HFF-Myc (cell line): ENCODE results near the gene IGSF22.

ENCODE experiments used
- DNase-seq: peaks from one replicate; pipeline ENCODE4 v3.0.0-alpha.2; 2011; ENCODE audit warnings: low read depth; ENCODE audit errors: extremely low read depth
- H3K4me3 ChIP-seq: replicated peaks from 2 replicates; pipeline ENCODE4 v1.5.1; 2011; ENCODE audit warnings: low read depth, mild to moderate bottlenecking, control low read depth, low read length
- TF ChIP-seq, protein P1 (sequence below): IDR thresholded peaks from 2 replicates; pipeline ENCODE4 v1.5.1; 2012; ENCODE audit warnings: mild to moderate bottlenecking, low read depth, low read length, control low read depth; ENCODE audit errors: missing control alignments

The IGSF22 gene

DNA sequence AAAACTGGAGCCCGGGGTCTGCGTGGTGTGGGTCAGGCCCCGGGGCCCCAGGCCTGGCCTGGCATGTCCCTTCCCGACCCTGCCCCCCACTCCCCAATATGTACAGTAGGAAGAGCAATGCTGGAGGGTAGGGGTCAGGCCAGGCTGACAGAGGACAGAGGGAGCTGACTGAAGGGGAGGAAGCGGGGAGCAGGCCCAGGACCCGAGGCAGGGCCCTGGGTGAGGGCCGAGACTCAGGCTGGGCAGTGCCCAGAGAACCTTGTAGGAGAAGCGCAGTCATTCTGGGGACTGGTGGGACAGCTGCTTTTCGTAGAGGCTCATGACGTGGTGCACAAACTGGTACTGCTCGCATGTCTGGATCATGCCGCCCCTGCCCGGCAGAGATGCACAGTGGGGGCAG is 2.7 kb upstream of the IGSF22 start:
- DNase-seq = no peak
- TF ChIP-seq, protein P1, sequence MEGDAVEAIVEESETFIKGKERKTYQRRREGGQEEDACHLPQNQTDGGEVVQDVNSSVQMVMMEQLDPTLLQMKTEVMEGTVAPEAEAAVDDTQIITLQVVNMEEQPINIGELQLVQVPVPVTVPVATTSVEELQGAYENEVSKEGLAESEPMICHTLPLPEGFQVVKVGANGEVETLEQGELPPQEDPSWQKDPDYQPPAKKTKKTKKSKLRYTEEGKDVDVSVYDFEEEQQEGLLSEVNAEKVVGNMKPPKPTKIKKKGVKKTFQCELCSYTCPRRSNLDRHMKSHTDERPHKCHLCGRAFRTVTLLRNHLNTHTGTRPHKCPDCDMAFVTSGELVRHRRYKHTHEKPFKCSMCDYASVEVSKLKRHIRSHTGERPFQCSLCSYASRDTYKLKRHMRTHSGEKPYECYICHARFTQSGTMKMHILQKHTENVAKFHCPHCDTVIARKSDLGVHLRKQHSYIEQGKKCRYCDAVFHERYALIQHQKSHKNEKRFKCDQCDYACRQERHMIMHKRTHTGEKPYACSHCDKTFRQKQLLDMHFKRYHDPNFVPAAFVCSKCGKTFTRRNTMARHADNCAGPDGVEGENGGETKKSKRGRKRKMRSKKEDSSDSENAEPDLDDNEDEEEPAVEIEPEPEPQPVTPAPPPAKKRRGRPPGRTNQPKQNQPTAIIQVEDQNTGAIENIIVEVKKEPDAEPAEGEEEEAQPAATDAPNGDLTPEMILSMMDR = no peak
- no peak overlapping the region for H3K4me3 ChIP-seq

GRCh38 chr11:18727479-18728236 is 1.7 kb upstream of the IGSF22 start:
- TF ChIP-seq, protein P1 = peak; percentile 93
- DNase-seq = peak; percentile 26
- H3K4me3 ChIP-seq = no peak overlapping the region

- no peak for DNase-seq
- TF ChIP-seq, protein P1 = no peak
- no peak overlapping the region for H3K4me3 ChIP-seq
These were observed 2.0 kb downstream of the IGSF22 start for GRCh38 chr11:18723991-18724390.

DNA sequence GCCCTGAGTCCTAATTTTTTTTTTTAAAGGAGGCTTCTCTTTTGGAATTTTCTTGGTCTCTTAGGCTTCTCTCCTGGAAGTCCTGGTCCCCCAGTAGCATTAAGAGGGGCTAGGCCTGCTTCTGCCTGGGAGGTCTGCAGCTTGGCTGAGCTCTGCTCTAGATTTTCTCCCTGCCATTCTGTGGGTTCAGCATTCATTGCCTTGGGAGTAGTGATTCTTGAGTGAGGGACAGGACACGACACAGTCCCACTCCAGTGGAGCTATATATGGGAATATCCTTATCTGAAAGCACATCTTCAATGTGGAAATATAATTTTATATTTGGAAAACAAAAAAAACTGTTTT is 3.7 kb downstream of the IGSF22 start:
- TF ChIP-seq, protein P1 = no peak
- peak overlapping the region; percentile 52 for H3K4me3 ChIP-seq
- DNase-seq = no peak

GRCh38 chr11:18721561-18722292 is 4.3 kb downstream of the IGSF22 start:
- H3K4me3 ChIP-seq = peak overlapping the region; percentile 52
- peak; percentile 27 for DNase-seq
- TF ChIP-seq, protein P1 = peak; percentile 80

DNA sequence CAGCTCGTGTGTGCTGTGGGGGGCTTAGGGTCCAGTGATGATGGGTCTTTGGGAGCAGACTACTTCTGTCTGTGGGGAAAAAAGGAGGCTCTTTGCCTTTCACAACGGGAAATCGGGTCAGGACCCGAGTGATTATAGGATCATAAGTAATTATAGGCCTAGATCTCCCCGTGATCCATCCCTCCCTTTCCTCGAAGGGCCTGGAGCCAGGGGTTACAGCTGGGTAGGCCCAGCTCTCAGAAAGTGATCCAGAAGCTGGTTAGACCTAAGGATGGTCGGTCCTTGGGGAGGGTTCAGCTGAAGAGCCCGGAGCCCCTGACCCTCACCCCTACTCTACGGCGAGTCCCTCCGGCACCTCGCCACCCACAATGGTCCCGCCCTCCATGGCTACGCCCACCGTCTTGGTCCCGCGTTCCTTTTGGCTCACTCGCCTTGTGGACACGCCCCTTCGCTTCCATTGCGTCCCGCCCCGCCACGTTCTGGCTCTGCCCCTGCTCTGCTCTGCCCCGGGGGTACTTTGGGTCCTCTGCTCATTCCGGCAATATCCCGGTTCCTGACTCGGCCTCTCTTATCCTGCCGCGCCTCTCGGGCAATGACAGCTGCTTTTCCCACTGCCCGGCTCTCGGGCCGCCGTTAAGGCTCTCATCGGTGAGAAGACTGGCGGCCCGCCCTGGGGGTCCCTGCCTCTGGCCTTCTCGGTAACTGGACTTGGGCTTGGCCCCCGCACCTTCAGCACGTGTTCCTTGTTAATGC is 5.0 kb downstream of the IGSF22 start:
- peak; percentile 32 for DNase-seq
- H3K4me3 ChIP-seq = peak overlapping the region; percentile 52
- TF ChIP-seq, protein P1 = no peak
